Lower leg skin (tissue), 3 donors: ENCODE results near the gene COPZ2.

Experiments used
- POLR2A ChIP-seq, 2 donors: fragments of 450-650 bp; IDR thresholded peaks; one replicate each; pipeline ENCODE4 v1.6.1; 2016 to 2017; ENCODE audit warnings: antibody characterized with exemption in 2 of 2, mild to moderate bottlenecking in 1 of 2, moderate library complexity in 1 of 2
- TF ChIP-seq, protein P1 (sequence below), 3 donors: fragments of 450-650 bp; IDR thresholded peaks; one replicate each; pipeline ENCODE4 v1.5.1; 2016; ENCODE audit warnings: antibody characterized with exemption in 3 of 3, mild to moderate bottlenecking in 3 of 3, moderate library complexity in 2 of 3

DNA sequence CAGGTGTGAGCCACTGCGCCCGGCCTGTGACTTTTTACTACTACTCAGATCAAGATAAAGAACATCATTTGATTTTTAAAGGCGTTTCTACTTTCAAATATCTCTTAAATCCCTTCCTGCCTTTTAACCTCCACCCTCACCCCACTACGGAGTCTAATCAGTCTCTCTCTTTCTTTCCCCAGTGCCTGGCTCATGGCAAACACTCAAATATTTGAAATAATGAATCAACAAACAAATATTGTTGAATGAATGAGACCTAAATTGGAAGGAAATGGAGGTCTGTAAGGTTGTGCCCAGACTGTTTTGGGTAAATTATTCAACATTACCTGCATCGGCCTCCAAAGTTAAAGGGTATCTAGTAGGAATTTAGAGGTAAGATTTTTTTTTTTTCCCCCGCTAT lies 14.7 kb downstream of the COPZ2 start:
- TF ChIP-seq, protein P1, sequence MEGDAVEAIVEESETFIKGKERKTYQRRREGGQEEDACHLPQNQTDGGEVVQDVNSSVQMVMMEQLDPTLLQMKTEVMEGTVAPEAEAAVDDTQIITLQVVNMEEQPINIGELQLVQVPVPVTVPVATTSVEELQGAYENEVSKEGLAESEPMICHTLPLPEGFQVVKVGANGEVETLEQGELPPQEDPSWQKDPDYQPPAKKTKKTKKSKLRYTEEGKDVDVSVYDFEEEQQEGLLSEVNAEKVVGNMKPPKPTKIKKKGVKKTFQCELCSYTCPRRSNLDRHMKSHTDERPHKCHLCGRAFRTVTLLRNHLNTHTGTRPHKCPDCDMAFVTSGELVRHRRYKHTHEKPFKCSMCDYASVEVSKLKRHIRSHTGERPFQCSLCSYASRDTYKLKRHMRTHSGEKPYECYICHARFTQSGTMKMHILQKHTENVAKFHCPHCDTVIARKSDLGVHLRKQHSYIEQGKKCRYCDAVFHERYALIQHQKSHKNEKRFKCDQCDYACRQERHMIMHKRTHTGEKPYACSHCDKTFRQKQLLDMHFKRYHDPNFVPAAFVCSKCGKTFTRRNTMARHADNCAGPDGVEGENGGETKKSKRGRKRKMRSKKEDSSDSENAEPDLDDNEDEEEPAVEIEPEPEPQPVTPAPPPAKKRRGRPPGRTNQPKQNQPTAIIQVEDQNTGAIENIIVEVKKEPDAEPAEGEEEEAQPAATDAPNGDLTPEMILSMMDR (IDR thresholded peaks at IDR 0.05), result no peak
- no peak for TF ChIP-seq POLR2A (IDR thresholded peaks at IDR 0.05)
